Adrenal gland (tissue), 12 donors: ENCODE data around the gene SMURF2. TPM values are rescaled to one million over a fixed set of nuclear protein-coding genes. Genes with fewer than 3 reads are reported as not detected.

ENCODE experiments used
- DNase-seq, 7 donors: peaks; one replicate each; pipeline ENCODE4 v3.0.0-alpha.2; 2019 to 2020
- H3K27ac ChIP-seq, 5 donors: fragments of 200-600 bp; sonication (generic) in 4 of 5; 1 replicate in 3 of 5; 2 replicates in 2 of 5; pipeline versions ENCODE4 v1.5.1 to v1.8.0; 2016 to 2020; ENCODE audit warnings: mild to moderate bottlenecking in 1 of 5
- H3K27me3 ChIP-seq: fragments of 200-600 bp; 2 replicates; pipeline ENCODE4 v1.8.0; 2021
- H3K36me3 ChIP-seq, 2 donors: fragments of 200-600 bp; replicated peaks in 1 of 2; 1 replicate in 1 of 2; 2 replicates in 1 of 2; pipeline versions ENCODE4 v1.5.1 to v1.8.0; 2018 to 2022
- H3K4me1 ChIP-seq, 2 donors: fragments of 200-600 bp; replicated peaks in 1 of 2; 1 replicate in 1 of 2; 2 replicates in 1 of 2; pipeline versions ENCODE4 v1.5.1 to v1.8.0; 2018 to 2021
- H3K4me3 ChIP-seq, 4 donors: fragments of 200-600 bp; sonication (generic) in 3 of 4; one replicate each; pipeline ENCODE4 v1.5.1; 2016 to 2018
- H3K9me3 ChIP-seq, 3 donors: fragments of 200-600 bp; sonication (generic) in 1 of 3; replicated peaks in 1 of 3; 1 replicate in 2 of 3; 2 replicates in 1 of 3; pipeline versions ENCODE4 v1.5.1 to v1.8.0; 2016 to 2021
- POLR2A ChIP-seq, 2 donors: fragments of 450-650 bp; IDR thresholded peaks; one replicate each; pipeline ENCODE4 v1.6.1; 2017; ENCODE audit warnings: antibody characterized with exemption in 2 of 2, mild to moderate bottlenecking in 2 of 2, moderate library complexity in 1 of 2
- WGBS, 4 donors: extraction: QIAGEN DNeasy Blood & Tissue Kit in 2 of 4; methylation state at CpG; one replicate each; pipeline versions ENCODE4 v1.1.5 to v1.1.7; 2013 to 2017; 5-methylcytosine and 5-hydroxymethylcytosine counted together
- intact Hi-C, 2 donors: fragments of 100-400 bp; cut with DNase I; formaldehyde crosslinking; loops; one replicate each; pipeline versions ENCODE4 v1.14.1 to v1.15.0; 2022 to 2023
- polyA plus RNA-seq, 3 donors: library from polyadenylated mRNA; stranded (reverse); fragments of 200-250 nt in 2 of 3; fragments of 350-450 nt in 1 of 3; fragmentation: Illumina TruSeq in 1 of 3; extraction: RNeasy Lipid Tissue Mini Kit (QIAGEN cat#74804) in 1 of 3; gene quantifications; one replicate each; pipeline ENCODE4 v1.2.3, GENCODE V29; 2013 to 2014
- total RNA-seq, 9 donors: library from RNA; depleted of rRNA in 4 of 9; stranded (reverse); fragments of >200 nt in 4 of 9; fragments of 120-200 nt in 1 of 9; fragmentation: NEBNext Ultra II Directional in 1 of 9; extraction: Animal tissue kit (Norgen Biotek cat#: 25700) in 1 of 9; gene quantifications; one replicate each; pipeline versions ENCODE4 v1.1.0 to v1.2.4, GENCODE V29; 2013 to 2023
- TF ChIP-seq, protein P1 (sequence below), 6 experiments: fragments of 450-650 bp in 4 of 6; fragments of 200-600 bp in 2 of 6; sonication (generic) in 1 of 6; IDR thresholded peaks; 1 replicate in 5 of 6; 2 replicates in 1 of 6; pipeline versions ENCODE4 v1.5.1 to v1.8.0; 2016 to 2021; ENCODE audit warnings: antibody characterized with exemption in 6 of 6, mild to moderate bottlenecking in 2 of 6, moderate library complexity in 1 of 6
- donor health status: healthy with polysubstance abuse.
- donor health status: Bipolar disorder and iron deficiency.
- donor health status: DM: yes; HTN: yes; CAD: no.
- donor health status: DM: no; HTN: no; CAD: no.
- donor health status: DM: no; HTN: no; CAD: no.
- donor health status: DM: yes; HTN: yes; CAD: no.

SMURF2 gene
- total and polyA plus RNA-seq, 12 donors = 7.7 to 36.9 (median 15.0) TPM

DNA sequence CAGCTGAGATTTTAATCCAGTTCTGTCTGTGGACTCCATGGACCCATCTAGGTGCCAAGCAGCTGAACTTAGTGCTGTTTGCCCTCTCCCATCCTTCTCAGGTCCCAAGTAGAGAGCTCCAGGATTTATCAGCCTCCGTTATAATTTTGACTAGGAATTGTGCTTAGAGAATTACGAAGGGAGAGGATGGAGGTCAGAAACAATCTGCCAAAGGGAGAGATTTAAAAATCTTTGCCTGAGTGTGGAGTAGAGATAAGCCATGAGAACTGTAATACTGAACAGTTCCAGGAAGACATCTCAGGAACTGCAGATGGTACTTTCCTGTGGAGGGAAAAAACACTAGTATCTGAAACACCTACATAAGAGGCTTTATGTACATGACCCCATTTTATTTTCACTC is 128.3 kb downstream of the SMURF2 start:
- H3K27me3 ChIP-seq = no peaks in the 10 kb centered on the region
- peaks cover 0 to 93% of the 10 kb centered on the region in 2 donors for H3K36me3 ChIP-seq
- TF ChIP-seq, protein P1, sequence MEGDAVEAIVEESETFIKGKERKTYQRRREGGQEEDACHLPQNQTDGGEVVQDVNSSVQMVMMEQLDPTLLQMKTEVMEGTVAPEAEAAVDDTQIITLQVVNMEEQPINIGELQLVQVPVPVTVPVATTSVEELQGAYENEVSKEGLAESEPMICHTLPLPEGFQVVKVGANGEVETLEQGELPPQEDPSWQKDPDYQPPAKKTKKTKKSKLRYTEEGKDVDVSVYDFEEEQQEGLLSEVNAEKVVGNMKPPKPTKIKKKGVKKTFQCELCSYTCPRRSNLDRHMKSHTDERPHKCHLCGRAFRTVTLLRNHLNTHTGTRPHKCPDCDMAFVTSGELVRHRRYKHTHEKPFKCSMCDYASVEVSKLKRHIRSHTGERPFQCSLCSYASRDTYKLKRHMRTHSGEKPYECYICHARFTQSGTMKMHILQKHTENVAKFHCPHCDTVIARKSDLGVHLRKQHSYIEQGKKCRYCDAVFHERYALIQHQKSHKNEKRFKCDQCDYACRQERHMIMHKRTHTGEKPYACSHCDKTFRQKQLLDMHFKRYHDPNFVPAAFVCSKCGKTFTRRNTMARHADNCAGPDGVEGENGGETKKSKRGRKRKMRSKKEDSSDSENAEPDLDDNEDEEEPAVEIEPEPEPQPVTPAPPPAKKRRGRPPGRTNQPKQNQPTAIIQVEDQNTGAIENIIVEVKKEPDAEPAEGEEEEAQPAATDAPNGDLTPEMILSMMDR (IDR thresholded peaks at IDR 0.05) = no peak
- TF ChIP-seq POLR2A (IDR thresholded peaks at IDR 0.05) = no peak
- no peak overlapping the region for H3K27ac ChIP-seq
- intact Hi-C loops = no loop called here
- no peaks in the 10 kb centered on the region for H3K9me3 ChIP-seq
- H3K4me3 ChIP-seq = no peak overlapping the region
- 70 to 84% (median 77%) methylated on average over 2 of the region's 2 CpGs for WGBS, 4 donors
- H3K4me1 ChIP-seq = peaks cover 13 to 20% of the 10 kb centered on the region in 2 donors
- no peak for DNase-seq

DNA sequence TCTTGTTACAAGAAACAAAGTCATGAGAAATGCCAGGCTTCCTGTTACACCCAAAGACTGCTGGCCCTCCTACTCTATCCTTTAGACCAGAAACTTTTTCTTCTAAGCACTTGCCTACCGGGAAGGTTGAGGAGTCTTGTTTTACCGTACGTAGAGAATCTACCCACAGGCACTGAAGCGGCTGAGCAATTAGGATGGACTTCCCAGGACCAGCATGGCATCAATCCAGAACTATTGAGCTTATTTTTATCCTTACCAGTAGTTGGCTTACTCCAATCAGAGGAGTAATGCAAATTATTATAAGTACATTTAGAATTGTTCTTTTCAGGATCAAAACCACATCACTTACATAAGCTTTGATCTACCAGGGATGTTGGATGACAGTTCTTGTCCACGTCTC is 129.7 kb downstream of the SMURF2 start:
- peaks cover 0 to 93% of the 10 kb centered on the region in 2 donors for H3K36me3 ChIP-seq
- H3K4me1 ChIP-seq = peaks cover 13 to 20% of the 10 kb centered on the region in 2 donors
- no peak for DNase-seq
- no peaks in the 10 kb centered on the region for H3K9me3 ChIP-seq
- 92 to 96% (median 94%) methylated on average over 5 of the region's 5 CpGs for WGBS, 4 donors
- H3K4me3 ChIP-seq = no peak overlapping the region
- no peaks in the 10 kb centered on the region for H3K27me3 ChIP-seq
- no peak for TF ChIP-seq POLR2A (IDR thresholded peaks at IDR 0.05)
- TF ChIP-seq, protein P1 (IDR thresholded peaks at IDR 0.05) = no peak
- intact Hi-C loops = no loop called here
- peak overlapping the region in 2 of 5 donors; percentile 23 to 36 for H3K27ac ChIP-seq

DNA sequence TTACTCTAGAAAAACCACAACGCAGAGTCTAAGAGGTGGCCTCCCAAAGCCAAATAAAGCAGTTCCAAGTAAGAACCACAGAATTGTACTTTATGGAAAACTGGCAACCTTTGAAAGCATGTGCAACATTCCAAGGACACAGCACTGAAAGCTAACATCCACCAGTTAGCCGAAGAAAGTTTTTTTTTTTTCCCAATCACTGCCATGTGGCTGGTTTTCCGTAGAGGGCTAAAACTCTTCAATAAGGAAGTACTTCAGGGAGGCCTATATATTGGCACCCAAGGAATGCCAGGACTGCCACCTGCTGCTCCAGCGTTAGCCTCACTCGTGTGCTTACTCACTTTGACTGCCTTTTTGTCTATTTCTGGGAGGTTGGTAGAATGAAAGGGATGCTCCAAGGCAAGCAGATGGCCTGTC is 130.1 kb downstream of the SMURF2 start:
- Histone ChIP-seq H3K27me3 (no peaks in the 10 kb centered on the region), H3K4me3 (no peak overlapping the region), H3K27ac (peak overlapping the region in 3 of 5 donors; percentile 14 to 36 (median 23)), H3K4me1 (peaks cover 13 to 20% of the 10 kb centered on the region in 2 donors), H3K36me3 (peaks cover 0 to 92% of the 10 kb centered on the region in 2 donors), H3K9me3 (no peaks in the 10 kb centered on the region)
- intact Hi-C loops = no loop called here
- TF ChIP-seq, protein P1 (IDR thresholded peaks at IDR 0.05) = no peak
- TF ChIP-seq POLR2A (IDR thresholded peaks at IDR 0.05) = peak in 1 of 2 donors; percentile 16
- DNase-seq = peak in 3 of 7 donors; percentile 27 to 37 (median 32)
- WGBS, 4 donors = 37 to 67% (median 46%) methylated on average over 5 of the region's 5 CpGs

DNA sequence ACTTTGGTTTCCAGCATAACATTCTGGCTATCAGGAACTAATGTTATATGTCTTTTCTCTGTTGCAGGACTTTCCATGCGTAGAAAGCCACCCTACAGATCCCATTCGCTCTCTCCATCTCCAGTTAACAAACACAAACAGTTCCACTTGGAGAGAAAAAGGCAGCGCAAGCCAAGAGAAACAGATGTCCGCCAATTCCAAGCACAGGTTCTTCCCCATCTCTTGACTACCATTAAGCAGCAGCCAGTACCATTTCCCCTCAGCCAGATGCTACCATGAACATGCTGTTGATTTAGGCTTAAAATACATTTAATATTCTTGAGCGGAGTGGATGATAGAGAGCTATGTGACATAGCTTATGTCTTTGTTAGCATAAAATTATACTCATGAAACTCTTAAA is 132.9 kb downstream of the SMURF2 start:
- H3K36me3 ChIP-seq = peaks cover 0 to 91% of the 10 kb centered on the region in 2 donors
- 93 to 97% (median 96%) methylated on average over 5 of the region's 5 CpGs for WGBS, 4 donors

More for the DNA sequence above, 132.9 kb downstream of the SMURF2 start:
- DNase-seq = no peak
- no peaks in the 10 kb centered on the region for H3K27me3 ChIP-seq
- no peak overlapping the region for H3K27ac ChIP-seq
- no peaks in the 10 kb centered on the region for H3K9me3 ChIP-seq
- TF ChIP-seq POLR2A (IDR thresholded peaks at IDR 0.05) = no peak
- TF ChIP-seq, protein P1 (IDR thresholded peaks at IDR 0.05) = no peak
- H3K4me3 ChIP-seq = no peak overlapping the region
- peaks cover 13% of the 10 kb centered on the region in 2 donors for H3K4me1 ChIP-seq
- intact Hi-C loops = no loop called here
